OCI-M1 (cell line): ENCODE data around the gene BAK1.

ENCODE experiments used
- DNase-seq: peaks from one replicate; lab custom pipeline; 2025; lab: John Stamatoyannopoulos, UW

Gene BAK1

GRCh38 chr6:33579828-33580714 is at the start of gene BAK1:
BAK1 (minus strand) TSS chr6:33580276; CDS start chr6:33577604, 2,672 bp downstream.
- DNase-seq, result peak; percentile 97

- DNase-seq, result no peak
These were observed 48.4 kb upstream of the BAK1 start for GRCh38 chr6:33628401-33628964.

- no peak for DNase-seq
These were observed 47.8 kb upstream of the BAK1 start for GRCh38 chr6:33627876-33628275.

- DNase-seq, result no peak
These were observed 44.8 kb upstream of the BAK1 start for GRCh38 chr6:33624856-33625255.

- DNase-seq, result no peak
These were observed 43.9 kb upstream of the BAK1 start for GRCh38 chr6:33623895-33624381.

- no peak for DNase-seq
These were observed 42.7 kb upstream of the BAK1 start for GRCh38 chr6:33622456-33623431.

GRCh38 chr6:33621711-33622388 is 41.8 kb upstream of the BAK1 start:
- DNase-seq, result no peak

- no peak for DNase-seq
These were observed 41.0 kb upstream of the BAK1 start, which contains the start of gene ITPR3 for GRCh38 chr6:33620856-33621710. ITPR3 (plus strand) TSS chr6:33621322; CDS start chr6:33621603, 281 bp downstream.

GRCh38 chr6:33620158-33620855 is 40.2 kb upstream of the BAK1 start:
- peak; percentile 31 for DNase-seq

- no peak for DNase-seq
These were observed 39.2 kb upstream of the BAK1 start for GRCh38 chr6:33619166-33619840.

GRCh38 chr6:33616913-33617312 is 36.8 kb upstream of the BAK1 start:
- peak; percentile 69 for DNase-seq

GRCh38 chr6:33616113-33616512 is 36.0 kb upstream of the BAK1 start:
- no peak for DNase-seq

GRCh38 chr6:33613795-33614168 is 33.7 kb upstream of the BAK1 start:
- no peak for DNase-seq

- no peak for DNase-seq
These were observed 33.2 kb upstream of the BAK1 start for GRCh38 chr6:33613146-33613794.

GRCh38 chr6:33610779-33611732 is 31.0 kb upstream of the BAK1 start:
- DNase-seq, result no peak

GRCh38 chr6:33610067-33610466 is 30.0 kb upstream of the BAK1 start:
- DNase-seq, result no peak

- DNase-seq, result no peak
These were observed 29.5 kb upstream of the BAK1 start for GRCh38 chr6:33609528-33609927.

- DNase-seq, result no peak
These were observed 28.9 kb upstream of the BAK1 start for GRCh38 chr6:33609019-33609418.
